ENCODE data around the gene PDIA4.
A peak's percentile ranks its signal among the peaks of the same experiment; 100 is the strongest.
"Not testable (repeated sequence)": the region's sequence is repeated elsewhere in the genome, so short reads cannot be mapped to it uniquely, and the experiment has no call there.

The PDIA4 gene

GRCh38 chr7:149028346-149029109 is at the start of gene PDIA4:
TSS of gene PDIA4 (minus strand) at chr7:149028505. CDS start at chr7:149028408, 97 bp downstream.
- FAIRE-seq, result peak; percentile 97

GRCh38 chr7:149077594-149077993 is 49.3 kb upstream of the PDIA4 start:
- FAIRE-seq, result no peak
- DNase-seq (ENCODE audit: extremely low spot score, insufficient read length, low read depth), result no peak

More at GRCh38 chr7:149028346-149029109, at the start of gene PDIA4:
- DNase-seq (ENCODE audit: extremely low spot score, insufficient read length, low read depth), result peak; percentile 97

- no peak for FAIRE-seq
- no peak for DNase-seq (ENCODE audit: extremely low spot score, insufficient read length, low read depth)
Measured at GRCh38 chr7:149075286-149075685, 47.0 kb upstream of the PDIA4 start.

GRCh38 chr7:149074116-149074885 is 46.0 kb upstream of the PDIA4 start:
- FAIRE-seq (no peak), DNase-seq (ENCODE audit: extremely low spot score, insufficient read length, low read depth) (no peak)

GRCh38 chr7:149072438-149072775 is 44.1 kb upstream of the PDIA4 start:
- FAIRE-seq, result no peak
- no peak for DNase-seq (ENCODE audit: extremely low spot score, insufficient read length, low read depth)

GRCh38 chr7:149071641-149072437 is 43.5 kb upstream of the PDIA4 start:
- no peak for DNase-seq (ENCODE audit: extremely low spot score, insufficient read length, low read depth)
- no peak for FAIRE-seq

- DNase-seq (ENCODE audit: extremely low spot score, insufficient read length, low read depth), result no peak
Measured at GRCh38 chr7:149071182-149071635, 42.9 kb upstream of the PDIA4 start.

GRCh38 chr7:149070372-149071125 is 42.2 kb upstream of the PDIA4 start:
- DNase-seq (ENCODE audit: extremely low spot score, insufficient read length, low read depth) (no peak), FAIRE-seq (no peak)

More at GRCh38 chr7:149071182-149071635, 42.9 kb upstream of the PDIA4 start:
- no peak for FAIRE-seq

GRCh38 chr7:149067869-149068268 is 39.6 kb upstream of the PDIA4 start:
- DNase-seq (ENCODE audit: extremely low spot score, insufficient read length, low read depth) (no peak), FAIRE-seq (no peak)

- no peak for FAIRE-seq
- DNase-seq (ENCODE audit: extremely low spot score, insufficient read length, low read depth), result no peak
Measured at GRCh38 chr7:149063476-149063875, 35.2 kb upstream of the PDIA4 start.

GRCh38 chr7:149062217-149062899 is 34.1 kb upstream of the PDIA4 start:
- DNase-seq (ENCODE audit: extremely low spot score, insufficient read length, low read depth); FAIRE-seq: not testable (repeated sequence)

GRCh38 chr7:149060156-149060555 is 31.9 kb upstream of the PDIA4 start:
- DNase-seq (ENCODE audit: extremely low spot score, insufficient read length, low read depth) (no peak), FAIRE-seq (no peak)

- DNase-seq (ENCODE audit: extremely low spot score, insufficient read length, low read depth) (no peak), FAIRE-seq (no peak)
Measured at GRCh38 chr7:149053885-149054284, 25.6 kb upstream of the PDIA4 start.

GRCh38 chr7:149053384-149053783 is 25.1 kb upstream of the PDIA4 start:
- FAIRE-seq (no peak), DNase-seq (ENCODE audit: extremely low spot score, insufficient read length, low read depth) (no peak)

GRCh38 chr7:149050941-149051340 is 22.6 kb upstream of the PDIA4 start:
- no peak for FAIRE-seq
- DNase-seq (ENCODE audit: extremely low spot score, insufficient read length, low read depth), result no peak

- FAIRE-seq, result no peak
- no peak for DNase-seq (ENCODE audit: extremely low spot score, insufficient read length, low read depth)
Measured at GRCh38 chr7:149048805-149049204, 20.5 kb upstream of the PDIA4 start.

- no peak for FAIRE-seq
- no peak for DNase-seq (ENCODE audit: extremely low spot score, insufficient read length, low read depth)
Measured at GRCh38 chr7:149046416-149046815, 18.1 kb upstream of the PDIA4 start.

- FAIRE-seq (no peak), DNase-seq (ENCODE audit: extremely low spot score, insufficient read length, low read depth) (no peak)
Measured at GRCh38 chr7:149043936-149044335, 15.6 kb upstream of the PDIA4 start.

- FAIRE-seq (no peak), DNase-seq (ENCODE audit: extremely low spot score, insufficient read length, low read depth) (no peak)
Measured at GRCh38 chr7:149041350-149041749, 13.0 kb upstream of the PDIA4 start.

All from GM18507 (cell line).